Endothelial cell (in vitro differentiated cells): ENCODE data around the gene PLXNA1. TPM values are rescaled to one million over a fixed set of nuclear protein-coding genes. Genes with fewer than 3 reads are reported as not detected.

Source experiments
- DNase-seq: peaks from one replicate; pipeline ENCODE4 v3.0.0; 2021; ENCODE audit warnings: low spot score
- H3K27ac Mint-ChIP-seq: one replicate; pipeline ENCODE4 v1.8.0; 2021; ENCODE audit warnings: mixed read lengths, inconsistent platforms; ENCODE audit not compliant: unreplicated experiment
- H3K27me3 Mint-ChIP-seq: one replicate; pipeline ENCODE4 v1.8.0; 2021; ENCODE audit warnings: mild to moderate bottlenecking, moderate library complexity, mixed read lengths, inconsistent platforms; ENCODE audit not compliant: unreplicated experiment
- H3K36me3 Mint-ChIP-seq: one replicate; pipeline ENCODE4 v1.8.0; 2021; ENCODE audit warnings: mild to moderate bottlenecking, low read depth, mixed read lengths, inconsistent platforms; ENCODE audit not compliant: unreplicated experiment
- H3K4me1 Mint-ChIP-seq: one replicate; pipeline ENCODE4 v1.8.0; 2021; ENCODE audit warnings: mild to moderate bottlenecking, mixed read lengths, inconsistent platforms; ENCODE audit not compliant: unreplicated experiment
- H3K4me3 Mint-ChIP-seq: one replicate; pipeline ENCODE4 v1.8.0; 2021; ENCODE audit warnings: mild to moderate bottlenecking, mixed read lengths, inconsistent platforms; ENCODE audit not compliant: unreplicated experiment
- H3K9me3 Mint-ChIP-seq: one replicate; pipeline ENCODE4 v1.8.0; 2021; ENCODE audit warnings: mixed read lengths, inconsistent platforms; ENCODE audit not compliant: unreplicated experiment
- CTCF ChIP-seq: fragments of 200-600 bp; sonication (generic); IDR thresholded peaks from one replicate; pipeline ENCODE4 v1.5.0; 2021; ENCODE audit warnings: antibody characterized with exemption; ENCODE audit not compliant: unreplicated experiment
- total RNA-seq: library from RNA; stranded (reverse); fragmentation: NEBNext Ultra II Directional; extraction: Animal tissue kit (Norgen Biotek cat#: 25700); gene quantifications from one replicate; pipeline ENCODE4 v1.2.1, GENCODE V29; 2021; ENCODE audit not compliant: unreplicated experiment

Gene PLXNA1
- total RNA-seq, 1 donor from 2014 or later, result 31.8 TPM

- Mint-ChIP-seq H3K36me3 (no peaks in the 10 kb centered on the region), H3K27ac (no peak overlapping the region), H3K4me3 (no peak overlapping the region), H3K9me3 (no peaks in the 10 kb centered on the region), H3K4me1 (peaks cover 7% of the 10 kb centered on the region), H3K27me3 (peaks cover 3% of the 10 kb centered on the region)
- DNase-seq, result no peak
- no peak for TF ChIP-seq CTCF
These were observed 43.6 kb upstream of the PLXNA1 start for GRCh38 chr3:126939338-126939718.

GRCh38 chr3:126939733-126940132 is 43.2 kb upstream of the PLXNA1 start:
- DNase-seq, result no peak
- Mint-ChIP-seq H3K9me3 (no peaks in the 10 kb centered on the region), H3K36me3 (no peaks in the 10 kb centered on the region), H3K4me1 (peaks cover 7% of the 10 kb centered on the region), H3K27me3 (peaks cover 3% of the 10 kb centered on the region), H3K4me3 (no peak overlapping the region), H3K27ac (no peak overlapping the region)
- no peak for TF ChIP-seq CTCF

GRCh38 chr3:126941721-126942270 is 41.1 kb upstream of the PLXNA1 start:
- peaks cover 6% of the 10 kb centered on the region for H3K27me3 Mint-ChIP-seq
- H3K4me1 Mint-ChIP-seq, result peaks cover 7% of the 10 kb centered on the region
- H3K9me3 Mint-ChIP-seq, result no peaks in the 10 kb centered on the region
- H3K27ac Mint-ChIP-seq, result no peak overlapping the region
- no peak overlapping the region for H3K4me3 Mint-ChIP-seq
- TF ChIP-seq CTCF, result no peak
- no peak for DNase-seq
- H3K36me3 Mint-ChIP-seq, result no peaks in the 10 kb centered on the region

GRCh38 chr3:126944089-126944965 is 38.6 kb upstream of the PLXNA1 start:
- Mint-ChIP-seq H3K9me3 (no peaks in the 10 kb centered on the region), H3K27ac (no peak overlapping the region), H3K4me3 (no peak overlapping the region), H3K27me3 (peaks cover 5% of the 10 kb centered on the region), H3K4me1 (peaks cover 7% of the 10 kb centered on the region), H3K36me3 (peaks cover 3% of the 10 kb centered on the region)
- TF ChIP-seq CTCF, result no peak
- no peak for DNase-seq

- Mint-ChIP-seq H3K27me3 (peaks cover 5% of the 10 kb centered on the region), H3K27ac (no peak overlapping the region), H3K4me3 (no peak overlapping the region), H3K9me3 (no peaks in the 10 kb centered on the region), H3K4me1 (peaks cover 5% of the 10 kb centered on the region), H3K36me3 (peaks cover 3% of the 10 kb centered on the region)
- TF ChIP-seq CTCF, result no peak
- no peak for DNase-seq
These were observed 37.7 kb upstream of the PLXNA1 start for GRCh38 chr3:126945171-126945721.
